H9 (cell line): ENCODE results near the gene CDH13. TPM values are rescaled to one million over a fixed set of nuclear protein-coding genes. Genes with fewer than 3 reads are reported as not detected.

Experiments used
- DNase-seq: peaks from one replicate; pipeline ENCODE4 v3.0.0-alpha.2; 2017
- H2AFZ ChIP-seq: one replicate; pipeline ENCODE4 v1.6.1; 2013; ENCODE audit warnings: mild to moderate bottlenecking, low read length, control low read depth, moderate library complexity
- H2AK5ac ChIP-seq: 2 replicates; pipeline ENCODE4 v1.6.1; 2013; ENCODE audit warnings: low read length, control low read depth, mixed read lengths; ENCODE audit not compliant: insufficient read length
- H2BK120ac ChIP-seq: one replicate; pipeline ENCODE4 v1.6.1; 2013; ENCODE audit warnings: low read depth, mild to moderate bottlenecking, low read length, control low read depth, inconsistent platforms; ENCODE audit not compliant: poor library complexity, severe bottlenecking
- H2BK12ac ChIP-seq: 2 replicates; pipeline ENCODE4 v1.6.1; 2013; ENCODE audit warnings: low read length, control low read depth, mixed read lengths, low read depth; ENCODE audit not compliant: insufficient read length
- H2BK15ac ChIP-seq: 2 replicates; pipeline ENCODE4 v1.6.1; 2013; ENCODE audit warnings: low read depth, low read length, control low read depth
- H2BK20ac ChIP-seq: one replicate; pipeline ENCODE4 v1.6.1; 2013; ENCODE audit warnings: low read depth, mild to moderate bottlenecking, low read length, control low read depth, inconsistent platforms; ENCODE audit not compliant: poor library complexity, severe bottlenecking
- H2BK5ac ChIP-seq: 2 replicates; pipeline ENCODE4 v1.6.1; 2013; ENCODE audit warnings: low read length, control low read depth, mixed read lengths; ENCODE audit not compliant: insufficient read length
- H3K14ac ChIP-seq: 2 replicates; pipeline ENCODE4 v1.6.1; 2013; ENCODE audit warnings: low read length, control low read depth; ENCODE audit not compliant: insufficient read depth
- H3K18ac ChIP-seq: 2 replicates; pipeline ENCODE4 v1.6.1; 2013; ENCODE audit warnings: low read depth, mild to moderate bottlenecking, mixed read lengths, low read length, control low read depth; ENCODE audit not compliant: insufficient read length
- H3K23ac ChIP-seq: 2 replicates; pipeline ENCODE4 v1.6.1; 2013; ENCODE audit warnings: low read length, control low read depth, mixed read lengths, low read depth; ENCODE audit not compliant: insufficient read length
- H3K23me2 ChIP-seq: 2 replicates; pipeline ENCODE4 v1.6.1; 2013; ENCODE audit warnings: low read depth, mild to moderate bottlenecking, mixed read lengths, low read length, control low read depth; ENCODE audit not compliant: insufficient read length, poor library complexity, severe bottlenecking
- H3K27ac ChIP-seq: 2 replicates; pipeline ENCODE4 v1.5.1; 2013; ENCODE audit warnings: low read length, control low read depth, mixed read lengths, low read depth; ENCODE audit not compliant: insufficient read length
- H3K27me3 ChIP-seq: 2 replicates; pipeline ENCODE4 v1.6.1; 2013; ENCODE audit warnings: low read length, control low read depth, inconsistent platforms; ENCODE audit not compliant: insufficient read depth
- H3K4ac ChIP-seq: 2 replicates; pipeline ENCODE4 v1.6.1; 2013; ENCODE audit warnings: low read depth, mild to moderate bottlenecking, control low read depth, inconsistent platforms, low read length, moderate library complexity
- H3K4me1 ChIP-seq: 2 replicates; pipeline ENCODE4 v1.6.1; 2013; ENCODE audit warnings: low read length, control low read depth, inconsistent platforms; ENCODE audit not compliant: insufficient read depth
- H3K4me2 ChIP-seq: 2 replicates; pipeline ENCODE4 v1.6.1; 2013; ENCODE audit warnings: low read length, control low read depth, mixed read lengths; ENCODE audit not compliant: insufficient read length, insufficient read depth
- H3K56ac ChIP-seq: 2 replicates; pipeline ENCODE4 v1.6.1; 2013; ENCODE audit warnings: low read depth, mild to moderate bottlenecking, mixed read lengths, low read length, control low read depth; ENCODE audit not compliant: insufficient read length
- H3K79me1 ChIP-seq: 2 replicates; pipeline ENCODE4 v1.6.1; 2013; ENCODE audit warnings: low read depth, mild to moderate bottlenecking, moderate library complexity, low read length, control low read depth, inconsistent platforms; ENCODE audit not compliant: insufficient read depth, poor library complexity, severe bottlenecking
- H3K79me2 ChIP-seq: 2 replicates; pipeline ENCODE4 v1.6.1; 2013; ENCODE audit warnings: low read length, control low read depth, inconsistent platforms; ENCODE audit not compliant: insufficient read depth
- H3K9ac ChIP-seq: 2 replicates; pipeline ENCODE4 v1.6.1; 2013; ENCODE audit warnings: low read length, control low read depth, mixed read lengths; ENCODE audit not compliant: insufficient read length; ENCODE audit errors: extremely low read depth
- H3K9me3 ChIP-seq: one replicate; pipeline ENCODE4 v1.6.1; 2013; ENCODE audit warnings: low read depth, low read length, inconsistent platforms; ENCODE audit not compliant: control insufficient read depth
- H3T11ph ChIP-seq: one replicate; pipeline ENCODE4 v1.6.1; 2013; ENCODE audit warnings: mild to moderate bottlenecking, low read length, control low read depth, inconsistent platforms
- H4K20me1 ChIP-seq: one replicate; pipeline ENCODE4 v1.6.1; 2013; ENCODE audit not compliant: control insufficient read depth, insufficient read length, insufficient read depth
- H4K5ac ChIP-seq: 2 replicates; pipeline ENCODE4 v1.6.1; 2013; ENCODE audit warnings: low read depth, mild to moderate bottlenecking, mixed read lengths, low read length, control low read depth; ENCODE audit not compliant: insufficient read length
- H4K8ac ChIP-seq: replicated peaks from 2 replicates; pipeline ENCODE4 v1.6.1; 2013; ENCODE audit warnings: low read length, control low read depth, mixed read lengths, low read depth; ENCODE audit not compliant: insufficient read length
- H4K91ac ChIP-seq: 2 replicates; pipeline ENCODE4 v1.6.1; 2013; ENCODE audit warnings: low read depth, mild to moderate bottlenecking, moderate library complexity, mixed read lengths, low read length, control low read depth; ENCODE audit not compliant: insufficient read length
- H3K27ac Mint-ChIP-seq, 3 experiments: 2 replicates in 2 of 3; 3 replicates in 1 of 3; pipeline ENCODE4 v1.8.0; 2020 to 2021; ENCODE audit warnings: mixed read lengths in 3 of 3, mild to moderate bottlenecking in 1 of 3, moderate library complexity in 1 of 3
- H3K27me3 Mint-ChIP-seq: 2 replicates; pipeline ENCODE4 v1.8.0; 2021; ENCODE audit warnings: low read depth, mild to moderate bottlenecking, moderate library complexity, mixed read lengths
- H3K36me3 Mint-ChIP-seq, 3 experiments: 2 replicates in 2 of 3; 3 replicates in 1 of 3; pipeline ENCODE4 v1.8.0; 2020 to 2021; ENCODE audit warnings: low read depth in 3 of 3, mixed read lengths in 3 of 3; ENCODE audit not compliant: insufficient read depth in 1 of 3
- H3K4me1 Mint-ChIP-seq, 2 experiments: 2 replicates each; pipeline ENCODE4 v1.8.0; 2020; ENCODE audit warnings: mixed read lengths in 2 of 2
- H3K4me3 Mint-ChIP-seq, 2 experiments: 2 replicates in 1 of 2; 3 replicates in 1 of 2; pipeline ENCODE4 v1.8.0; 2020 to 2021; ENCODE audit warnings: mild to moderate bottlenecking in 2 of 2, mixed read lengths in 2 of 2, moderate library complexity in 1 of 2
- H3K9me3 Mint-ChIP-seq, 2 experiments: 2 replicates in 1 of 2; 3 replicates in 1 of 2; pipeline ENCODE4 v1.8.0; 2020; ENCODE audit warnings: mild to moderate bottlenecking in 2 of 2, mixed read lengths in 2 of 2, moderate library complexity in 1 of 2
- CTCF ChIP-seq: fragments of 200-600 bp; sonication (generic); conservative IDR thresholded peaks from 3 replicates; pipeline ENCODE4 v1.8.0; 2021; ENCODE audit warnings: antibody characterized with exemption, mild to moderate bottlenecking
- WGBS: extraction: QIAGEN DNeasy Blood & Tissue Kit; methylation state at CpG from one replicate; pipeline ENCODE4 v1.1.7; 2013; ENCODE audit warnings: missing lambda C conversion rate, low lambda C conversion rate, mixed read lengths; ENCODE audit not compliant: insufficient read length; ENCODE audit errors: extremely low coverage; 5-methylcytosine and 5-hydroxymethylcytosine counted together
- total RNA-seq: library from RNA; stranded (reverse); gene quantifications from 2 replicates; pipeline ENCODE4 v1.2.1, GENCODE V29; 2021

The CDH13 gene
- total RNA-seq, 1 experiment from 2014 or later: 1.5 TPM

DNA sequence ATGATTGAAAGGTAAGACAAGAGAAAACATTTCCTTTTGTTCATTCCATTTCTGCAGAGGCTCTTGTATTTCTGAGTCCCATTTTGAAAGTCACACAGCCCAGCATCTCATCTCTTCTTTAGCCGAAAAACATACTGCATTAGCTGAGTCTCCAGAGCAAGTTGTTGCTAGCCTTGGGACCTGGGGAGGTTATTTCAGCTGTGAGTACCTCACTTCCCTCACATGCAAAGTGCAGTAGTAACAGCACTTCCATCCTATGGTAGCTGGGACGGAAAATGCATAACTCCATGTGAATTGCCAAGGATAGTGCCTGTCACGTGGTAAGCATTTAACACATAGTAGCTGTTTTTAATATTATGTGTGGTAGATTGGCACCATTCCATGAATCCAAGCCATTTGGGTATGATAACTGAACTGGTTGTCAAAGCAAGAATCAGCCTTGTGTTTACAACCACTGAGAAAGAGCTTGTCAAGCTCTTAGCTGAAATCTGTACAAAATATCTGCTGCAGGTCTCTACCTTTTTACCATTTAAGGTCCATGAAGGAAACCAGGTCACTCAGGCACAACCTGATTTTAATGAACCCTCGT, 345.7 kb downstream of the CDH13 start:
- Histone ChIP-seq H2BK15ac (no peak overlapping the region), H3T11ph (no peak overlapping the region), H2AFZ (no peak overlapping the region), H3K14ac (no peak overlapping the region), H3K27me3 (no peaks in the 10 kb centered on the region), H3K23me2 (no peaks in the 10 kb centered on the region), H2BK120ac (no peak overlapping the region), H3K27ac (no peak overlapping the region), H4K5ac (no peak overlapping the region), H3K4me2 (no peak overlapping the region), H3K9me3 (no peaks in the 10 kb centered on the region), H3K4me1 (no peaks in the 10 kb centered on the region), H2AK5ac (no peak overlapping the region), H2BK5ac (no peak overlapping the region), H3K18ac (no peak overlapping the region), H3K9ac (no peak overlapping the region), H4K20me1 (no peaks in the 10 kb centered on the region), H3K23ac (no peak overlapping the region), H2BK12ac (no peak overlapping the region), H4K91ac (no peak overlapping the region), H3K79me2 (no peaks in the 10 kb centered on the region), H3K4ac (no peak overlapping the region), H3K56ac (no peak overlapping the region), H4K8ac (no peak overlapping the region), H2BK20ac (no peak overlapping the region), H3K79me1 (no peaks in the 10 kb centered on the region)
- no CpG with 5 or more reads among the region's 4 CpGs for WGBS
- H3K27me3 Mint-ChIP-seq: no peaks in the 10 kb centered on the region
- H3K4me3 Mint-ChIP-seq: no peak overlapping the region
- peaks cover 0 to under 1% (median under 1%) of the 10 kb centered on the region in 3 experiments; a peak in 3 of 7 replicates for H3K36me3 Mint-ChIP-seq
- no peak overlapping the region for H3K27ac Mint-ChIP-seq
- no peak for TF ChIP-seq CTCF
- no peak for DNase-seq
- H3K9me3 Mint-ChIP-seq: peaks cover 2 to 3% of the 10 kb centered on the region in 2 experiments; a peak in 4 of 5 replicates
- peaks cover 0 to 2% of the 10 kb centered on the region in 2 experiments; a peak in 2 of 4 replicates for H3K4me1 Mint-ChIP-seq
